Kidney (tissue), 14 donors: ENCODE measurements around the gene CARMIL3. TPM values are rescaled to one million over a fixed set of nuclear protein-coding genes. Genes with fewer than 3 reads are reported as not detected.

Experiments used
- DNase-seq, 5 donors: peaks; one replicate each; pipeline ENCODE4 v3.0.0-alpha.2; 2013 to 2020
- FAIRE-seq: peaks from 2 replicates; lab custom pipeline; 2012; peaks lifted over from hg19 to GRCh38; lab: Jason Lieb, UNC
- H3K27ac ChIP-seq, 2 donors: one replicate each; pipeline ENCODE4 v1.7.0; 2013; ENCODE audit warnings: low read depth in 2 of 2, low read length in 2 of 2, inconsistent platforms in 1 of 2
- H3K27me3 ChIP-seq: one replicate; pipeline ENCODE4 v1.7.1; 2013; ENCODE audit warnings: low read length, inconsistent platforms; ENCODE audit not compliant: control insufficient read depth, insufficient read depth
- H3K36me3 ChIP-seq, 3 donors: one replicate each; pipeline versions ENCODE4 v1.7.0 to v1.7.1; 2013; ENCODE audit warnings: low read length in 3 of 3, control low read depth in 1 of 3, inconsistent platforms in 1 of 3; ENCODE audit not compliant: insufficient read depth in 3 of 3, control insufficient read depth in 2 of 3
- H3K4me1 ChIP-seq, 3 donors: one replicate each; pipeline versions ENCODE4 v1.7.0 to v1.7.1; 2013; ENCODE audit warnings: low read length in 3 of 3, inconsistent platforms in 1 of 3, low read depth in 1 of 3; ENCODE audit not compliant: control insufficient read depth in 2 of 3, insufficient read depth in 2 of 3
- H3K4me3 ChIP-seq, 3 donors: one replicate each; pipeline versions ENCODE4 v1.7.0 to v1.8.1; 2013; ENCODE audit warnings: low read length in 3 of 3, control low read depth in 1 of 3, inconsistent platforms in 1 of 3
- H3K9ac ChIP-seq, 3 donors: one replicate each; pipeline versions ENCODE4 v1.7.0 to v1.7.1; 2013; ENCODE audit warnings: low read length in 3 of 3, control low read depth in 1 of 3, inconsistent platforms in 1 of 3
- H3K9me3 ChIP-seq, 3 donors: one replicate each; pipeline versions ENCODE4 v1.7.0 to v1.7.1; 2013; ENCODE audit warnings: low read length in 3 of 3, control low read depth in 1 of 3, inconsistent platforms in 1 of 3; ENCODE audit not compliant: control insufficient read depth in 2 of 3, insufficient read depth in 1 of 3
- CTCF ChIP-seq: IDR thresholded peaks from 3 replicates; pipeline ENCODE4 v1.5.1; 2012; ENCODE audit warnings: mild to moderate bottlenecking, moderate library complexity, borderline replicate concordance; ENCODE audit not compliant: insufficient read depth; ENCODE audit errors: extremely low read depth
- intact Hi-C: fragments of 100-400 bp; cut with DNase I; formaldehyde crosslinking; loops from one replicate; pipeline ENCODE4 v1.11.1; 2022
- polyA plus RNA-seq: library from polyadenylated mRNA; stranded (reverse); fragments of 350-450 nt; fragmentation: Illumina TruSeq; extraction: RNeasy Lipid Tissue Mini Kit (QIAGEN cat#74804); gene quantifications from one replicate; pipeline ENCODE4 v1.2.3, GENCODE V29; 2014; ENCODE audit warnings: low read depth, low replicate concordance; ENCODE audit not compliant: insufficient read depth
- total RNA-seq: library from RNA; stranded (reverse); fragmentation: NEBNext Ultra II Directional; extraction: Animal tissue kit (Norgen Biotek cat#: 25700); gene quantifications from one replicate; pipeline ENCODE4 v1.2.1, GENCODE V29; 2021
- donor health status: control.
- donor health status: control.
- donor health status: control.
- donor health status: control.
- donor health status: control.
- donor health status: DM: yes; HTN: yes; CAD: no.
- donor health status: Normal renal cell carcinoma (clear cell type).

Gene CARMIL3
- total and polyA plus RNA-seq, 2 donors from 2014 or later, result 1.4 to 1.5 TPM

- Histone ChIP-seq H3K9me3 (no peaks in the 10 kb centered on the region), H3K36me3 (peaks cover 0 to 3% (median 0%) of the 10 kb centered on the region in 3 donors), H3K4me3 (no peak overlapping the region), H3K4me1 (peaks cover 0 to 9% (median 0%) of the 10 kb centered on the region in 3 donors), H3K27ac (peak overlapping the region in 1 of 2 donors; percentile 20), H3K9ac (peak overlapping the region in 1 of 3 donors; percentile 8), H3K27me3 (no peaks in the 10 kb centered on the region)
- no peak for DNase-seq
- intact Hi-C loops, result no loop called here
- FAIRE-seq, result no peak
- no peak for TF ChIP-seq CTCF
These were observed 56.6 kb downstream of the CARMIL3 start for GRCh38 chr14:24108336-24108874.

GRCh38 chr14:24110060-24110459 lies 58.3 kb downstream of the CARMIL3 start:
- no peak for FAIRE-seq
- no peak overlapping the region for H3K27ac ChIP-seq
- intact Hi-C loops, result no loop called here

GRCh38 chr14:24110523-24110922 lies 58.7 kb downstream of the CARMIL3 start:
- H3K36me3 ChIP-seq, result no peaks in the 10 kb centered on the region
- H3K27ac ChIP-seq, result no peak overlapping the region
- DNase-seq (no peak), FAIRE-seq (no peak)
- H3K4me3 ChIP-seq, result no peak overlapping the region
- no peaks in the 10 kb centered on the region for H3K27me3 ChIP-seq
- no peaks in the 10 kb centered on the region for H3K9me3 ChIP-seq
- no peak overlapping the region for H3K9ac ChIP-seq
- H3K4me1 ChIP-seq, result peaks cover 0 to 13% (median 0%) of the 10 kb centered on the region in 3 donors
- intact Hi-C loops, result no loop called here
- no peak for TF ChIP-seq CTCF

More at GRCh38 chr14:24110060-24110459, 58.3 kb downstream of the CARMIL3 start:
- H3K4me1 ChIP-seq, result peaks cover 0 to 10% (median 0%) of the 10 kb centered on the region in 3 donors
- H3K27me3 ChIP-seq, result no peaks in the 10 kb centered on the region
- no peaks in the 10 kb centered on the region for H3K9me3 ChIP-seq
- H3K4me3 ChIP-seq, result no peak overlapping the region
- no peak for TF ChIP-seq CTCF
- no peaks in the 10 kb centered on the region for H3K36me3 ChIP-seq
- DNase-seq, result no peak
- H3K9ac ChIP-seq, result no peak overlapping the region
